ENCODE measurements around the gene SOX8. TPM values are rescaled to one million over a fixed set of nuclear protein-coding genes. Genes with fewer than 3 reads are reported as not detected.

Gene SOX8
- total RNA-seq, 1 donor from 2014 or later: 7.0 TPM

DNA sequence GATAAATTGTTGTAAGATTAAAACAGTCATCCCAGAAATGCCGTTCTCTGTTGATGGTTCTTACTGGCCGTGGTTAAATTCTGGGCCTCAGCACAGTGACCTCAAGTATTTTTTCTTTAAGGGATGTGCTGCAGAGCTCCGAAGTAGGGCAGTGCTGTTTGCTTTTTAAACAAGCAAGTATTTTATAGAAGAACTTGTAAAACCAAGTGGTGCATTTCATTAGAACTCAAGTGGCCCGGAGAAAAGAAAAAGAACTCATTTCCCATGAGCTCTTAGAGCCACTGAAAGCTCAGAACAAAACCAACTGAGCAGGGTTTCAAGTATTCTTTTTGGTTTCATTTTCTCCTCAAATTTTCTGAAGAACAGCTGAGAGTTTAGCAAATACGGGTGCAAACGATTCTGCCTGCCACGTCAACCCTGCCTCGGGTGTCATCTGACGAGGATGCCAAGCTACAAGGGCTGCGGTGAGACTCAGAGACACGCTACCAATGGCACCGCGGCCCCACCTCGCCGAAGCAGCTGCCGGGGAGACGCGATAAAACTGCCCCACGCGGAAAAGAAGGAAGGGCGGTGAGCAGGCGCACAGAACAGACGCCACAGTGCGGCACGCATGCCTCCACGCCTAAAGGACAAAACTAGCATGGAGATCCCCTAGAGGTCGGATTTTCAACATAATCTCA, 17.1 kb upstream of the SOX8 start:
- TF ChIP-seq CTCF (IDR thresholded peaks at IDR 0.05; ENCODE audit: partially characterized antibody, unreplicated experiment): no peak
- H3K4me1 Mint-ChIP-seq (ENCODE audit: low read depth, unreplicated experiment): peaks cover 7% of the 10 kb centered on the region
- DNase-seq: no peak
- peaks cover 10% of the 10 kb centered on the region for H3K9me3 Mint-ChIP-seq (ENCODE audit: unreplicated experiment)
- H3K4me3 Mint-ChIP-seq (ENCODE audit: unreplicated experiment): no peak overlapping the region
- H3K27me3 Mint-ChIP-seq (ENCODE audit: unreplicated experiment): peaks cover 10% of the 10 kb centered on the region
- peaks cover 17% of the 10 kb centered on the region for H3K36me3 Mint-ChIP-seq (ENCODE audit: unreplicated experiment)
- no peak overlapping the region for H3K27ac Mint-ChIP-seq (ENCODE audit: unreplicated experiment)

DNA sequence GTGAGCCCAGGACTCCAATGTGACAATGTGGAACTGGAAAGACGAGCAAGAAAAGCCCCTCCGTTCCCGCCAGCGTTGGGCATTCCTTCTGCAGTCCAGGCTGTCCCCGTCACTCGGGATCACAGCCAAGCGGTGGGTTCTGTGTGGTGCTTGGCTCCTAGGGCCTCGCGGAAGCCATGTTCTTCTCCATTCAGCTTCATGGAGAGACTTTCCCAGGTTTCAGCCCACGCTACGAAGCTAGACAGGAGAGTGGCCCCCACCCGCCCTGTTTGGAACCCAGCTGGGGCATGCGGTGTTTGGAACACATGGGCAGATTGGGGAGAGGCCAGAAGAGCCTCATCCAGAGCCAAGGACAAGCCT, 16.6 kb upstream of the SOX8 start:
- peaks cover 4% of the 10 kb centered on the region for H3K4me1 Mint-ChIP-seq (ENCODE audit: low read depth, unreplicated experiment)
- H3K9me3 Mint-ChIP-seq (ENCODE audit: unreplicated experiment): peaks cover 5% of the 10 kb centered on the region
- H3K4me3 Mint-ChIP-seq (ENCODE audit: unreplicated experiment): no peak overlapping the region
- no peak for TF ChIP-seq CTCF (IDR thresholded peaks at IDR 0.05; ENCODE audit: partially characterized antibody, unreplicated experiment)
- peaks cover 17% of the 10 kb centered on the region for H3K36me3 Mint-ChIP-seq (ENCODE audit: unreplicated experiment)
- H3K27me3 Mint-ChIP-seq (ENCODE audit: unreplicated experiment): peaks cover 9% of the 10 kb centered on the region
- DNase-seq: no peak
- H3K27ac Mint-ChIP-seq (ENCODE audit: unreplicated experiment): no peak overlapping the region

DNA sequence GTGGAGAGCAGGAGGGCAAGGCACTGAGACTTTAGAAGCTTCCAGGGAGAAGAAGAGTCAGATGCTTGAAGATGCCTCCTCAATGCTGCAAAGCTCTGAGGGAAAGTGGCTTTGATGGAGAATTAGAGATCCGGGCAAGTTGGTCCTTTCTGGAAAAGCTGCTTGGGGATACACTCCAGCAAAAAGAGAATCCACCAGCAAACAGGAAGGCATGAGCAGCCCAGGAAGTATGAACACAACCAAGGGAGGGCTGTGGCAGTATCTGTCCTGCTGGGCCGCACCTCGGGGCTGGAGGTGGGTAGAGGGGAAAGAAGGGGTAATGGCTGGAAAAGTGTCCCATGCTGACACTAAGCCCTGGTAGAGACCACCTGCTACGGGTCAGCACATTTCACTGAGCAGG, 16.1 kb upstream of the SOX8 start:
- Mint-ChIP-seq H3K4me3 (ENCODE audit: unreplicated experiment) (no peak overlapping the region), H3K27ac (ENCODE audit: unreplicated experiment) (no peak overlapping the region)

DNA sequence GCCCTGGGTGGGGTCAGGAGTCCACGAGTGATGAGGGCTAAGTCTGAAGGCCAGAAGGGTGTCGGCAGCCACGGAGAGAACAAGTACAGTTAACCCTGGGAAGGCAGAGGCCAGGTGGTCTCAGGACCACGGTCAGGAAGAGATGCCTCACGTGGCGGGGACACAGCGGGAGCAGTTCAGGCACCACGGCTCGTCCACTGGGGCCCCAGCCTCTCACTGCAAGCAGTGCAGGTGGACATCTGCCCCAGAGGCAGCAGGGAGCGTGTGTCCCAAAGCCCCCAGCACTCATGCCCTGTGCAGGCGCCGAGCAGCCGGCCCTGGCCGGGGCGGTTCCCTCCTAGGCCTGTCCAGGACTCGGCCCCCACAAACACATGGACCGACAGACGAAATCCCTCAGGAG, 15.5 kb upstream of the SOX8 start:
- Mint-ChIP-seq H3K9me3 (ENCODE audit: unreplicated experiment) (peaks cover 4% of the 10 kb centered on the region), H3K4me1 (ENCODE audit: low read depth, unreplicated experiment) (peaks cover 4% of the 10 kb centered on the region), H3K27ac (ENCODE audit: unreplicated experiment) (no peak overlapping the region), H3K4me3 (ENCODE audit: unreplicated experiment) (no peak overlapping the region), H3K36me3 (ENCODE audit: unreplicated experiment) (peaks cover 17% of the 10 kb centered on the region), H3K27me3 (ENCODE audit: unreplicated experiment) (peaks cover 9% of the 10 kb centered on the region)
- no peak for DNase-seq
- TF ChIP-seq CTCF (IDR thresholded peaks at IDR 0.05; ENCODE audit: partially characterized antibody, unreplicated experiment): no peak

More for the DNA sequence above, 16.1 kb upstream of the SOX8 start:
- peaks cover 17% of the 10 kb centered on the region for H3K36me3 Mint-ChIP-seq (ENCODE audit: unreplicated experiment)
- DNase-seq: no peak
- peaks cover 9% of the 10 kb centered on the region for H3K27me3 Mint-ChIP-seq (ENCODE audit: unreplicated experiment)
- no peak for TF ChIP-seq CTCF (IDR thresholded peaks at IDR 0.05; ENCODE audit: partially characterized antibody, unreplicated experiment)
- H3K4me1 Mint-ChIP-seq (ENCODE audit: low read depth, unreplicated experiment): peaks cover 4% of the 10 kb centered on the region
- peaks cover 4% of the 10 kb centered on the region for H3K9me3 Mint-ChIP-seq (ENCODE audit: unreplicated experiment)

DNA sequence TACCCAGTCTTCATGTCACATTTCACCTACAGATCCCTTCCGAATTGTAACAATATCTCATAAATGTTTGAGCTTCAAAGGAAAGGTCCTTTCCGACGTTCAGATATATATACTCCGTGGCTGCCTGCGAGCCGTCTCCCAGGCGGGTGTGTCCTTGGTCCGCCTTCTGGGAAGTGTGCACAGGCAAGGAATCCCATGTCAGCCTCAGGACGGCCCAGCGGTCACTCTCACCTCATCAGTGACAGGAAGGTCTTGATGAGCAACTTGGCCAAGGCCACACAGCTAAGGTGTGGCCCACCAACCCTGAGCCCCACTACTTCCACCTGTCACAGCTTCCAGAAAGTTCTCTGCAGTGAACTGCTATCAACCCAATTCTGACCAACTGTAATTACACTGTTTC, 15.1 kb upstream of the SOX8 start:
- peaks cover 5% of the 10 kb centered on the region for H3K9me3 Mint-ChIP-seq (ENCODE audit: unreplicated experiment)
- H3K36me3 Mint-ChIP-seq (ENCODE audit: unreplicated experiment): peaks cover 18% of the 10 kb centered on the region
- H3K27ac Mint-ChIP-seq (ENCODE audit: unreplicated experiment): no peak overlapping the region
- no peak overlapping the region for H3K4me3 Mint-ChIP-seq (ENCODE audit: unreplicated experiment)
- no peak for DNase-seq
- peaks cover 9% of the 10 kb centered on the region for H3K27me3 Mint-ChIP-seq (ENCODE audit: unreplicated experiment)
- TF ChIP-seq CTCF (IDR thresholded peaks at IDR 0.05; ENCODE audit: partially characterized antibody, unreplicated experiment): no peak
- peaks cover 4% of the 10 kb centered on the region for H3K4me1 Mint-ChIP-seq (ENCODE audit: low read depth, unreplicated experiment)
